Panc1 (cell line): ENCODE data around the gene PREB.

Experiments used
- CTCF ChIP-seq: fragments of 450-650 bp; IDR thresholded peaks from 2 replicates; pipeline ENCODE4 v1.5.1; 2017; ENCODE audit warnings: mild to moderate bottlenecking
- POLR2AphosphoS5 ChIP-seq: IDR thresholded peaks from 2 replicates; pipeline ENCODE4 v1.6.1; 2012; ENCODE audit warnings: mild to moderate bottlenecking, low read depth, low read length, moderate library complexity
- REST ChIP-seq, 2 experiments: IDR thresholded peaks; 2 replicates each; pipeline ENCODE4 v1.6.1; 2011 to 2012; ENCODE audit warnings: low read depth in 2 of 2, control low read depth in 1 of 2, low read length in 1 of 2, mild to moderate bottlenecking in 1 of 2, moderate library complexity in 1 of 2; ENCODE audit not compliant: insufficient read depth in 1 of 2

GRCh38 chr2:27175330-27175729 lies 40.9 kb upstream of the PREB start:
- TF ChIP-seq CTCF: no peak
- no peak for TF ChIP-seq POLR2AphosphoS5
- no peak for TF ChIP-seq REST (IDR thresholded peaks at IDR 0.05; ENCODE audit: insufficient read depth in 1 of 2, low read depth in 2 of 2, low read length in 1 of 2)
